Omental fat pad (tissue), 4 donors: ENCODE measurements around the gene PRR33. TPM values are rescaled to one million over a fixed set of nuclear protein-coding genes. Genes with fewer than 3 reads are reported as not detected.
A peak's percentile ranks its signal among the peaks of the same experiment; 100 is the strongest.

Source experiments
- ATAC-seq: fragments of 150-250 bp; one replicate; pipeline ENCODE4 v1.9.1; 2016; ENCODE audit warnings: mild to moderate bottlenecking, moderate library complexity; ENCODE audit not compliant: low FRiP score
- DNase-seq: peaks from one replicate; pipeline ENCODE4 v3.0.0-alpha.2; 2019; ENCODE audit warnings: low spot score
- CTCF ChIP-seq, 3 donors: fragments of 450-650 bp; IDR thresholded peaks; one replicate each; pipeline ENCODE4 v1.5.1; 2016 to 2017; ENCODE audit warnings: antibody characterized with exemption in 3 of 3, mild to moderate bottlenecking in 3 of 3, moderate library complexity in 2 of 3
- total RNA-seq, 4 donors: library from RNA; depleted of rRNA; stranded (reverse); fragments of >200 nt; gene quantifications; one replicate each; pipeline ENCODE4 v1.1.0, GENCODE V29; 2016

PRR33 gene
- total RNA-seq, 4 donors from 2014 or later = not detected

GRCh38 chr11:1918436-1919315, 27.0 kb upstream of the PRR33 start:
- TF ChIP-seq CTCF (IDR thresholded peaks at IDR 0.05) = no peak
- no peak for DNase-seq
- ATAC-seq = no peak

GRCh38 chr11:1917523-1918435, 26.1 kb upstream of the PRR33 start:
- no peak for DNase-seq
- TF ChIP-seq CTCF (IDR thresholded peaks at IDR 0.05) = no peak
- ATAC-seq = peak; percentile 35

- TF ChIP-seq CTCF (IDR thresholded peaks at IDR 0.05) = no peak
- DNase-seq (no peak), ATAC-seq (no peak)
Measured at GRCh38 chr11:1916986-1917522, 25.4 kb upstream of the PRR33 start.

- no peak for TF ChIP-seq CTCF (IDR thresholded peaks at IDR 0.05)
- no peak for ATAC-seq
- DNase-seq = no peak
Measured at GRCh38 chr11:1916132-1916985, 24.7 kb upstream of the PRR33 start.

GRCh38 chr11:1915795-1916131, 24.1 kb upstream of the PRR33 start:
- DNase-seq = no peak
- ATAC-seq = no peak
- TF ChIP-seq CTCF (IDR thresholded peaks at IDR 0.05) = no peak

GRCh38 chr11:1913271-1914060, 21.8 kb upstream of the PRR33 start:
- TF ChIP-seq CTCF (IDR thresholded peaks at IDR 0.05) = no peak
- DNase-seq (no peak), ATAC-seq (no peak)
